ENCODE measurements around the gene NOPCHAP1. TPM values are rescaled to one million over a fixed set of nuclear protein-coding genes. Genes with fewer than 3 reads are reported as not detected.

Gene NOPCHAP1
- total RNA-seq, 2 donors from 2014 or later = 2.8 to 6.5 TPM

GRCh38 chr12:105018776-105019175, 32.7 kb downstream of the NOPCHAP1 start:
- intact Hi-C loops (cut with DNase I) = no loop called here
- TF ChIP-seq POLR2AphosphoS5 (IDR thresholded peaks at IDR 0.05) (no peak), POLR2A (IDR thresholded peaks at IDR 0.05) (no peak)
- TF ChIP-seq, protein P1, sequence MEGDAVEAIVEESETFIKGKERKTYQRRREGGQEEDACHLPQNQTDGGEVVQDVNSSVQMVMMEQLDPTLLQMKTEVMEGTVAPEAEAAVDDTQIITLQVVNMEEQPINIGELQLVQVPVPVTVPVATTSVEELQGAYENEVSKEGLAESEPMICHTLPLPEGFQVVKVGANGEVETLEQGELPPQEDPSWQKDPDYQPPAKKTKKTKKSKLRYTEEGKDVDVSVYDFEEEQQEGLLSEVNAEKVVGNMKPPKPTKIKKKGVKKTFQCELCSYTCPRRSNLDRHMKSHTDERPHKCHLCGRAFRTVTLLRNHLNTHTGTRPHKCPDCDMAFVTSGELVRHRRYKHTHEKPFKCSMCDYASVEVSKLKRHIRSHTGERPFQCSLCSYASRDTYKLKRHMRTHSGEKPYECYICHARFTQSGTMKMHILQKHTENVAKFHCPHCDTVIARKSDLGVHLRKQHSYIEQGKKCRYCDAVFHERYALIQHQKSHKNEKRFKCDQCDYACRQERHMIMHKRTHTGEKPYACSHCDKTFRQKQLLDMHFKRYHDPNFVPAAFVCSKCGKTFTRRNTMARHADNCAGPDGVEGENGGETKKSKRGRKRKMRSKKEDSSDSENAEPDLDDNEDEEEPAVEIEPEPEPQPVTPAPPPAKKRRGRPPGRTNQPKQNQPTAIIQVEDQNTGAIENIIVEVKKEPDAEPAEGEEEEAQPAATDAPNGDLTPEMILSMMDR (IDR thresholded peaks at IDR 0.05) = no peak
- Histone ChIP-seq H3K9me3 (no peaks in the 10 kb centered on the region), H3K4me1 (replicated peaks) (no peaks in the 10 kb centered on the region), H3K36me3 (no peaks in the 10 kb centered on the region), H3K4me3 (no peak overlapping the region), H3K27ac (no peak overlapping the region), H3K27me3 (replicated peaks; ENCODE audit: insufficient read depth) (no peaks in the 10 kb centered on the region)
- no peak for DNase-seq (ENCODE audit: low spot score)
- 75% methylated on average over 9 of the region's 9 CpGs for WGBS

DNA sequence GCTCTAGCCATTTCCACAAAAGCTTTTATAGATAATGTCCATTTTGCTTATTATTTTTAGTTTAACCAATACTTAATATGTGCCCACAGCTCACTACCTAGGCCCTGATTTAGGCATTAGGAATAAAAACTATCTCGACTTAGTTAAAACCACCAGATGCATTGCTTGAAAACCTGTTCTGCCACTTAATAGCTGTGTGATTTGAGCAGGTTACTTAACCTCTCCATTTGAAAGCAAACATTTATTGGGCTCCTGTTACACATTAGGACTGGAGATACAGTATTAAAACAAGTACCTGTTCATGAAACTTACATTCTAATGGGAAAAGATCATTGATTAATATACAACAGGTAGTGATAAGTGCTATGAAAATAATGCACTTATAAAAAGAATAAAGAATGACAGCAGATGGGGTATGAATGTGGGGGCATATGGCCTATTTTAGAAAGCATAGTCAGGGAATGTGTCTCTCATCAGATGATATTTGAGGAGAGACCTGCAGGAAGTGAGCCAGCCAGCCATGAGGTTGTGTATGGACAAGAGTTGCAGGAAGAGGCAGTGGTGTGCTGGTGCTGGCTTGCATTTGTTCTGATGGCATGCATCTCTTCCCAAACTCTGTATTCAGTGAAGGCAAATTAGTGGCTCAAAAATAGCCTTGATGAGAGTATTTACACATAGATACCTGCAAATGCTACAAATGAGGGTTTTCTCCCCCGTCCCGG, 34.3 kb downstream of the NOPCHAP1 start:
- H3K27me3 ChIP-seq (replicated peaks; ENCODE audit: insufficient read depth) = no peaks in the 10 kb centered on the region
- H3K27ac ChIP-seq = no peak overlapping the region
- intact Hi-C loops (cut with DNase I) = no loop called here
- no peaks in the 10 kb centered on the region for H3K4me1 ChIP-seq (replicated peaks)
- no peak overlapping the region for H3K4me3 ChIP-seq
- no peak for DNase-seq (ENCODE audit: low spot score)
- TF ChIP-seq POLR2A (IDR thresholded peaks at IDR 0.05) (no peak), POLR2AphosphoS5 (IDR thresholded peaks at IDR 0.05) (no peak)
- TF ChIP-seq, protein P1 (IDR thresholded peaks at IDR 0.05) = no peak
- no peaks in the 10 kb centered on the region for H3K36me3 ChIP-seq
- 66% methylated on average over 3 of the region's 3 CpGs for WGBS
- no peaks in the 10 kb centered on the region for H3K9me3 ChIP-seq

DNA sequence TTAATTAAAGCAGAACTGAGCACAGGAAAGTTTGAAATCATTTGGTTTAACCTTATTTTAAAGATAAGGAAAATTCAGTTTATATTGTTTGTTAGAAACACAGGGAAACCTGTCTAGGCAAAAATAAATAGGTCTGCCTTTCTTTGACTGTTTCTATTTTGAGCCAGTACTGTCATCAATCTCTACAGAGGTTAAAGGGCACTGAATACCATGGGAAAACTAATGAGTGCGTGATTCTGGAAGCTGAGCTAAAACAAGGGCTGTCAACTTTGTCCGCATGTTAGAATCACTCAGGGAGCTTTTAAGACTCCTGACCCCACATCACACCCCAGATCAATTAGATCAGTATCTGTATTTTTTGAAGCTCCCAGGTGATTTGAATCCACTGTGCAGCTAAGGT, 38.8 kb downstream of the NOPCHAP1 start:
- H3K36me3 ChIP-seq = no peaks in the 10 kb centered on the region
- DNase-seq (ENCODE audit: low spot score) = no peak
- intact Hi-C loops (cut with DNase I) = no loop called here

DNA sequence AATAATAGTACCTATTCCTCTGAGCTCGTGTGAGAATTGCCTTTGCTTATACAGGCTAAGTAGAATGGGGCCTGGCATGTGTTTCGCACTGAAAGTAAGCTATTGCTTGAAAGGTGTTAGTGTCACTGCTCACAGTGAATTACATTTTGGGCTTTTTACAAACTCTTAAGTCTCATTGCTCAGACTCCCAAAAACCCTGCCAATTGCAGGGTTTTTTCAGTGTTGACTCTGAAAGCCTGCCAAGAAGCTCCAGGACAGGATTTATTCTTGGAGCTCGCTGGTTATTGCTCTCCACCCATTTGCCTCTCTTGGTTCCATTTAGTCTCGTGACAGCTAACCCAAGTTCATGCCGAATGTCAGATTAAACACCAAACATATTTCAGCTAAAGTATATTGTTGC, 39.8 kb downstream of the NOPCHAP1 start:
- TF ChIP-seq POLR2AphosphoS5 (IDR thresholded peaks at IDR 0.05) = peak; percentile 69
- no peak for TF ChIP-seq POLR2A (IDR thresholded peaks at IDR 0.05)
- TF ChIP-seq, protein P1 (IDR thresholded peaks at IDR 0.05) = no peak
- 12% methylated on average over 5 of the region's 5 CpGs for WGBS
- no peaks in the 10 kb centered on the region for H3K27me3 ChIP-seq (replicated peaks; ENCODE audit: insufficient read depth)
- no peak overlapping the region for H3K4me3 ChIP-seq
- no peaks in the 10 kb centered on the region for H3K36me3 ChIP-seq
- peak; percentile 67 for DNase-seq (ENCODE audit: low spot score)
- intact Hi-C loops (cut with DNase I) = no loop called here
- no peaks in the 10 kb centered on the region for H3K9me3 ChIP-seq
- no peaks in the 10 kb centered on the region for H3K4me1 ChIP-seq (replicated peaks)
- H3K27ac ChIP-seq = no peak overlapping the region

More for the DNA sequence above, 38.8 kb downstream of the NOPCHAP1 start:
- H3K27ac ChIP-seq = no peak overlapping the region
- no peak overlapping the region for H3K4me3 ChIP-seq
- TF ChIP-seq POLR2A (IDR thresholded peaks at IDR 0.05) = no peak
- no peak for TF ChIP-seq POLR2AphosphoS5 (IDR thresholded peaks at IDR 0.05)
- TF ChIP-seq, protein P1 (IDR thresholded peaks at IDR 0.05) = no peak
- H3K27me3 ChIP-seq (replicated peaks; ENCODE audit: insufficient read depth) = no peaks in the 10 kb centered on the region
- WGBS = 81% methylated on average over 2 of the region's 2 CpGs
- H3K9me3 ChIP-seq = no peaks in the 10 kb centered on the region
- no peaks in the 10 kb centered on the region for H3K4me1 ChIP-seq (replicated peaks)

DNA sequence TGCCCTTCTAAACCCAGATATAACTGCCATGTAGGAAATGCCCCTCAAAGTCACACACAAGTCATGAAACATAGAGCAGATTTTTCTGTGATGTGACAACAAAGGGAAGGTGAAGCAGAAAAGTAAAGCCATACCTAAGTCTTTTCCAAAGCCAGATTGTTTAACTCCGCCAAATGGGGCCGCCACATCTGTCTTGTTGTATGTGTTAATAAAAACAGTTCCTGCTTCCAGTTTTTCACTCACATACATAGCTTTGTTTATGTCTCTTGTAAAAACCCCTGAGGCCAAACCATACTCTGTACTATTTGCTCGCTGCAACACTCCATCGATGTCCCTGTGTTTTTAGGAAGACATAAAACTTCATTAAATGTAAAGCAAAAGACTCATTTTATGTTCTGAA, 40.3 kb downstream of the NOPCHAP1 start:
- Histone ChIP-seq H3K9me3 (no peaks in the 10 kb centered on the region), H3K27ac (no peak overlapping the region), H3K36me3 (no peaks in the 10 kb centered on the region), H3K4me3 (no peak overlapping the region), H3K27me3 (replicated peaks; ENCODE audit: insufficient read depth) (no peaks in the 10 kb centered on the region), H3K4me1 (replicated peaks) (no peaks in the 10 kb centered on the region)
- intact Hi-C loops (cut with DNase I) = no loop called here
- TF ChIP-seq POLR2AphosphoS5 (IDR thresholded peaks at IDR 0.05) (no peak), POLR2A (IDR thresholded peaks at IDR 0.05) (no peak)
- TF ChIP-seq, protein P1 (IDR thresholded peaks at IDR 0.05) = no peak
- WGBS = 57% methylated on average over 4 of the region's 4 CpGs
- DNase-seq (ENCODE audit: low spot score) = no peak

All from prostate gland (tissue), 2 donors.